HG03571 (cell line): Measurements from ENCODE around the gene ISL1.

Experiments
- ATAC-seq: cut with Tn5 transposase; IDR thresholded peaks from one replicate; pipeline ENCODE4 v1.9.1; 2021; ENCODE audit not compliant: unreplicated experiment

The ISL1 gene

DNA sequence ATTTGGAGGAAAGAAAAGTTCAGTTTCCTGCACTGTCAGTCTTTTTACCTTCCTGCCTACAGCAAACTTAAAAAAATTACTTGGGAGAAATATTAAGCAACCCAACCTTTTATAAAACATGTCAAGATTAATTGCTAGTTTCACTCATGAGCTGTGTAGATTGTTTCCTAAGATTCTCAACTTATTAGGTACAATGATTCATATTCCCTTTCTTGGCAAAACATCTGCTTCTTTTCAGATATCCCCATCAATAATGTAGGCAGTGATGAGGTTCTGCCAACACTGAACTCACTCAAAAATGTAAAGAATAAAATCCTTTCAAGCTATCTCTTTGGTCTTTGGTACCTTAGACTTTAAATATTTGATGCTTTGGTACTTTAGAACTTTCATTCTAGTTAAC is 56.0 kb downstream of the ISL1 start:
- ATAC-seq = no peak
